K562 (cell line): ENCODE measurements around the gene ARHGEF33. TPM values are rescaled to one million over a fixed set of nuclear protein-coding genes. Genes with fewer than 3 reads are reported as not detected.

Experiments used
- ATAC-seq: fragments of 200-7000 bp; cut with Tn5 transposase; 3 replicates; pipeline ENCODE4 v1.9.1; 2020; ENCODE audit warnings: moderate library complexity
- BruUV-seq: library from RNA; stranded (reverse); fragments of 400-500 nt; replicated peaks from 2 replicates; lab custom pipeline; 2021; lab: Mats Ljungman, UMichigan
- CTCF ChIA-PET: fragments of 300-600 bp; formaldehyde crosslinking; extraction: SDS; loops from one replicate; lab custom pipeline; 2021; ENCODE audit warnings: low intra/inter-chr PET ratio; lab: Yijun Ruan, JAX
- POLR2A ChIA-PET: fragments of 300-600, 350-650 bp; sonication (Branson Sonifier 250); formaldehyde crosslinking; extraction: SDS; loops from one replicate; lab custom pipeline; 2021; ENCODE audit warnings: antibody characterized with exemption, inconsistent platforms; lab: Yijun Ruan, JAX
- DNase-seq, 4 experiments: peaks; one replicate each; pipeline versions ENCODE4 v3.0.0 to v3.0.0-alpha.2; 2011 to 2018; ENCODE audit warnings: low spot score in 3 of 4, mixed read lengths in 3 of 4; ENCODE audit errors: extremely low read depth in 1 of 4
- FAIRE-seq: peaks from 2 replicates; lab custom pipeline; 2011; peaks lifted over from hg19 to GRCh38; lab: Jason Lieb, UNC
- H2AFZ ChIP-seq: 2 replicates; pipeline ENCODE4 v1.6.0; 2011; ENCODE audit warnings: low read depth, low read length, control low read depth, inconsistent platforms
- H3K27ac ChIP-seq: fragments of 200-600 bp; 3 replicates; pipeline ENCODE4 v1.8.0; 2011; ENCODE audit warnings: low read depth, mild to moderate bottlenecking, control low read depth, inconsistent platforms, low read length, moderate library complexity, mixed read lengths; ENCODE audit errors: extremely low read depth
- H3K27me3 ChIP-seq, 2 experiments: fragments of 300-600 bp in 1 of 2; 2 replicates in 1 of 2; 3 replicates in 1 of 2; pipeline versions ENCODE4 v1.6.0 to v1.8.0; 2011; ENCODE audit warnings: inconsistent platforms in 2 of 2, low read length in 2 of 2, mild to moderate bottlenecking in 1 of 2, mixed read lengths in 1 of 2, moderate library complexity in 1 of 2; ENCODE audit not compliant: control insufficient read depth in 2 of 2, insufficient read depth in 2 of 2
- H3K36me3 ChIP-seq: fragments of 300-600 bp; 3 replicates; pipeline ENCODE4 v1.8.0; 2011; ENCODE audit warnings: mild to moderate bottlenecking, low read length, inconsistent platforms; ENCODE audit not compliant: control insufficient read depth, insufficient read depth
- H3K4me1 ChIP-seq, 2 experiments: fragments of 200-600 bp in 1 of 2; replicated peaks in 1 of 2; 2 replicates in 1 of 2; 3 replicates in 1 of 2; pipeline versions ENCODE4 v1.5.1 to v1.8.0; 2011; ENCODE audit warnings: inconsistent platforms in 2 of 2, low read length in 2 of 2, mild to moderate bottlenecking in 1 of 2, mixed read lengths in 1 of 2, moderate library complexity in 1 of 2; ENCODE audit not compliant: control insufficient read depth in 2 of 2, insufficient read depth in 2 of 2
- H3K4me2 ChIP-seq: 2 replicates; pipeline ENCODE4 v1.6.1; 2011; ENCODE audit warnings: low read length, control low read depth, inconsistent platforms, mixed read lengths; ENCODE audit not compliant: insufficient read depth
- H3K4me3 ChIP-seq: fragments of 200-600 bp; sonication (generic), shearing (Covaris generic); 2 replicates; pipeline ENCODE4 v1.5.1; 2016; ENCODE audit warnings: control low read depth, inconsistent platforms
- H3K79me2 ChIP-seq: fragments of 200-600 bp; 3 replicates; pipeline ENCODE4 v1.8.0; 2011; ENCODE audit warnings: low read length, inconsistent platforms; ENCODE audit not compliant: control insufficient read depth, insufficient read depth
- H3K9ac ChIP-seq, 2 experiments: 2 replicates each; pipeline versions ENCODE4 v1.6.0 to v1.6.1; 2011; ENCODE audit warnings: low read depth in 2 of 2, low read length in 2 of 2, control low read depth in 1 of 2, inconsistent platforms in 1 of 2, mild to moderate bottlenecking in 1 of 2, mixed read lengths in 1 of 2; ENCODE audit not compliant: insufficient read depth in 1 of 2
- H3K9me1 ChIP-seq: one replicate; pipeline ENCODE4 v1.6.0; 2011; ENCODE audit warnings: inconsistent platforms, mild to moderate bottlenecking, low read length, moderate library complexity; ENCODE audit not compliant: control insufficient read depth, insufficient read depth
- H3K9me3 ChIP-seq: replicated peaks from 2 replicates; pipeline ENCODE4 v1.5.1; 2011; ENCODE audit warnings: low read depth, low read length, inconsistent platforms; ENCODE audit not compliant: control insufficient read depth, insufficient read depth
- H4K20me1 ChIP-seq: replicated peaks from 2 replicates; pipeline ENCODE4 v1.6.1; 2011; ENCODE audit warnings: low read length, inconsistent platforms, mixed read lengths; ENCODE audit not compliant: control insufficient read depth, insufficient read depth
- C11orf30 ChIP-seq: fragments of 450-650 bp; IDR thresholded peaks from 2 replicates; pipeline ENCODE4 v1.6.1; 2016; ENCODE audit warnings: low read depth, mild to moderate bottlenecking
- CBX3 ChIP-seq, 2 experiments: IDR thresholded peaks; 1 replicate in 1 of 2; 2 replicates in 1 of 2; pipeline ENCODE4 v1.6.1; 2012; ENCODE audit warnings: inconsistent platforms in 2 of 2, low read length in 2 of 2, borderline replicate concordance in 1 of 2, control low read depth in 1 of 2
- CREB3L1 ChIP-seq: fragments of 450-650 bp; IDR thresholded peaks from 2 replicates; pipeline ENCODE4 v1.6.1; 2014; ENCODE audit warnings: low read depth, mild to moderate bottlenecking, moderate library complexity, borderline replicate concordance
- DDX20 ChIP-seq: fragments of 450-650 bp; IDR thresholded peaks from 2 replicates; pipeline ENCODE4 v1.6.1; 2016; ENCODE audit warnings: missing genetic modification characterization, low read depth, mild to moderate bottlenecking, missing compliant biosample characterization, moderate library complexity
- HCFC1 ChIP-seq: IDR thresholded peaks from 2 replicates; pipeline ENCODE4 v1.6.1; 2012; ENCODE audit warnings: low read depth, low read length, improper control_type of control experiment
- KLF1 ChIP-seq: fragments of 450-650 bp; IDR thresholded peaks from 2 replicates; pipeline ENCODE4 v1.6.1; 2016; ENCODE audit warnings: missing genetic modification characterization, missing compliant biosample characterization
- LEF1 ChIP-seq: fragments of 450-650 bp; IDR thresholded peaks from 2 replicates; pipeline ENCODE4 v1.6.1; 2016; ENCODE audit warnings: mild to moderate bottlenecking
- RBM17 ChIP-seq: fragments of 200-400 bp; formaldehyde crosslinking; IDR thresholded peaks from 2 replicates; pipeline ENCODE4 v1.6.1; 2017; ENCODE audit warnings: low read depth, mild to moderate bottlenecking, low read length, borderline replicate concordance
- TCFL5 ChIP-seq: fragments of 250-450 bp; sonication (Bioruptor Pico); conservative IDR thresholded peaks from 2 replicates; pipeline ENCODE4 v1.6.1; 2021; ENCODE audit warnings: mild to moderate bottlenecking, moderate library complexity, matching md5 sums
- THAP7 ChIP-seq: fragments of 250-450 bp; sonication (Bioruptor Pico); IDR thresholded peaks from 2 replicates; pipeline ENCODE4 v1.5.0; 2021
- ZNF23 ChIP-seq: fragments of 250-450 bp; sonication (Bioruptor Pico); IDR thresholded peaks from 2 replicates; pipeline ENCODE4 v1.4.0; 2020; ENCODE audit warnings: mild to moderate bottlenecking
- ZNF407 ChIP-seq: fragments of 450-650 bp; IDR thresholded peaks from 2 replicates; pipeline ENCODE4 v1.6.1; 2016; ENCODE audit warnings: low read depth
- WGBS: fragments of 100-300 bp; shearing (Covaris generic); methylation state at CpG from one replicate; pipeline ENCODE4 v1.1.6; 2016; ENCODE audit warnings: low coverage, mixed read lengths; ENCODE audit not compliant: insufficient coverage; ENCODE audit errors: missing lambda C conversion rate; 5-methylcytosine and 5-hydroxymethylcytosine counted together
- in situ Hi-C: fragments of 300-500 bp; cut with MboI; formaldehyde crosslinking; loops from 4 replicates; pipeline ENCODE4 v1.15.0; 2018; ENCODE audit warnings: inconsistent platforms, mixed read lengths
- intact Hi-C: fragments of 100-400 bp; cut with micrococcal nuclease; formaldehyde crosslinking; loops from 2 replicates; pipeline ENCODE4 v1.14.2; 2022
- polyA plus RNA-seq, 8 experiments: library from polyadenylated mRNA; depleted of rRNA in 4 of 8; stranded (reverse) in 5 of 8; unstranded in 3 of 8; fragments of >200 nt; fragmentation: Nextera tagmentation in 2 of 8; fragmentation: Illumina TruSeq in 1 of 8; extraction: Ambion mirVana in 2 of 8; extraction: Trizol in 1 of 8; gene quantifications; 2 replicates each; pipeline versions ENCODE4 v1.2.1 to v1.2.3, GENCODE V29; 2011 to 2014; ENCODE audit warnings: inconsistent platforms in 1 of 8, missing spikeins in 1 of 8
- total RNA-seq, 7 experiments: library from RNA; depleted of rRNA in 6 of 7; stranded (reverse); fragments of >200 nt in 6 of 7; fragmentation: Illumina TruSeq in 2 of 7; extraction: Trizol in 2 of 7; gene quantifications; 2 replicates each; pipeline versions ENCODE4 v1.2.1 to v1.2.3, GENCODE V29; 2011 to 2021; ENCODE audit warnings: low replicate concordance in 1 of 7

Gene ARHGEF33
- total and polyA plus RNA-seq, 9 of the 15 experiments (the other 6 are each of a cell fraction or from before 2014, with no cell fraction given), result 0.01 to 0.08 (median 0.03) TPM; not detected in 5

DNA sequence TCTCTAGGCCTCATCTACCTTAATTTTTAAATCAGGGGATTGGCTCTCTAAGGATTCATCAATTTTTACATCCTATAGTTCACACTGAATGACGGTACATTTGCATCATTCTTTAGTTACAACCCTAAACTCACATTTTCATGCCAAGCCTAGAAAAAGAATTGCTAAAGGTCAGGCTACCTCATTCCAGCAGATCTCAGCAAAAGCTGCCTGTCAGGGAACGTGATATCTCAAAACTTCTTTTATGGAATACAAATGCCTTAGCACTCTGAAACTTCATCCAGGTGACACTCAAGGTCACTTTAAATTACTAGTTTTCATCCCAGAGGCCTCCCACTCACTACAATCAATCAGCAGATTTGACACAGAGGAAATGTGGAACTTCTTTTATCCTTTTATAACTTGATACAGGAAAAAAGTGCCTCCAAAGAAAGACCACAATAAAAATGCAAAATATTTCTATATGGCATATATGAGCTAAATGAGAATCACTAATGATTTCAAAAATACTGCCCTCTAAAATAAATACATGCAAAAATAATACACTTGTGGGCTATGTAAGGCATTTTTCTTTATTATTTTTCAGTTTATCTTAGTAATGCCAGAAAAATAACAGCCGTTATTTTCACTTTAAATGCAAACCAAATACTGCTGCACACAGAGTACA is 91.5 kb downstream of the ARHGEF33 start:
- CTCF ChIA-PET, result no interaction called here
- no peak for ATAC-seq
- Histone ChIP-seq H3K4me3 (no peak overlapping the region), H3K9ac (no peak overlapping the region), H3K9me1 (no peaks in the 10 kb centered on the region), H2AFZ (no peak overlapping the region), H3K9me3 (no peaks in the 10 kb centered on the region), H3K4me2 (no peak overlapping the region), H3K27me3 (no peaks in the 10 kb centered on the region), H3K36me3 (peaks cover 10% of the 10 kb centered on the region; the same call in 2 of the 3 replicates), H4K20me1 (no peaks in the 10 kb centered on the region), H3K4me1 (no peaks in the 10 kb centered on the region), H3K79me2 (no peaks in the 10 kb centered on the region), H3K27ac (no peak overlapping the region)
- WGBS, result 87% methylated on average over 3 of the region's 3 CpGs
- no TSS peak for BruUV-seq
- POLR2A ChIA-PET, result interaction anchor here (0.6 kb wide), 1 partner anchor 20 kb away, joined by 3 read pairs; no protein-coding TSS in a partner anchor
- intact Hi-C loops, result no loop called here
- no peak for FAIRE-seq
- DNase-seq, result no peak
- in situ Hi-C loops, result no loop called here
- TF ChIP-seq DDX20, result no peak
- no peak for TF ChIP-seq HCFC1
- no peak for TF ChIP-seq ZNF23 (CRISPR knock-in tag)
- no peak for TF ChIP-seq RBM17
- no peak for TF ChIP-seq KLF1 (tag)
- no peak for TF ChIP-seq CREB3L1
- TF ChIP-seq TCFL5 (CRISPR knock-in tag), result no peak
- no peak for TF ChIP-seq LEF1
- TF ChIP-seq C11orf30, result no peak
- no peak for TF ChIP-seq ZNF407
- TF ChIP-seq CBX3 (IDR thresholded peaks at IDR 0.05; ENCODE audit: borderline replicate concordance in 1 of 2, low read length in 2 of 2), result no peak
- no peak for TF ChIP-seq THAP7
